HEK293 (cell line): ENCODE results near the gene COL15A1.

ENCODE experiments used
- CTCF ChIA-PET: fragments of 350-600 bp; formaldehyde crosslinking; extraction: SDS; loops from one replicate; lab custom pipeline; 2021; ENCODE audit warnings: antibody characterized with exemption; lab: Yijun Ruan, JAX
- POLR2A ChIA-PET: fragments of 300-600 bp; formaldehyde crosslinking; extraction: SDS; loops from one replicate; lab custom pipeline; 2020; ENCODE audit warnings: antibody characterized with exemption, inconsistent platforms; lab: Yijun Ruan, JAX
- H3K27ac ChIP-seq: fragments of 200-500 bp; sonication (Bioruptor generic); 2 replicates; pipeline ENCODE4 v1.5.1; 2014; ENCODE audit warnings: low read depth, low read length, control low read depth, inconsistent platforms; ENCODE audit errors: extremely low read depth
- H3K36me3 ChIP-seq, 2 experiments: fragments of 200-500 bp in 1 of 2; sonication (Bioruptor generic) in 1 of 2; 1 replicate in 1 of 2; 2 replicates in 1 of 2; pipeline ENCODE4 v1.5.1; 2014 to 2017; ENCODE audit warnings: inconsistent platforms in 2 of 2, low read length in 2 of 2; ENCODE audit not compliant: control insufficient read depth in 2 of 2, insufficient read depth in 1 of 2
- H3K4me1 ChIP-seq: fragments of 200-500 bp; sonication (Bioruptor generic); 2 replicates; pipeline ENCODE4 v1.5.1; 2014; ENCODE audit warnings: mild to moderate bottlenecking, low read length, inconsistent platforms; ENCODE audit not compliant: control insufficient read depth, insufficient read depth
- H3K4me3 ChIP-seq: 2 replicates; pipeline ENCODE4 v1.5.1; 2011; ENCODE audit warnings: low read depth, mild to moderate bottlenecking, control low read depth, low read length, moderate library complexity
- H3K9me3 ChIP-seq: fragments of 200-500 bp; sonication (Bioruptor generic); 2 replicates; pipeline ENCODE4 v1.5.1; 2014; ENCODE audit warnings: low read depth, low read length, inconsistent platforms; ENCODE audit not compliant: control insufficient read depth, insufficient read depth
- BCL6B ChIP-seq: fragments of 450-650 bp; formaldehyde crosslinking; IDR thresholded peaks from 2 replicates; pipeline ENCODE4 v1.5.1; 2017; ENCODE audit warnings: missing biosample characterization, missing genetic modification characterization
- CTCF ChIP-seq: fragments of 450-650 bp; formaldehyde crosslinking; IDR thresholded peaks from 2 replicates; pipeline ENCODE4 v1.5.1; 2016; ENCODE audit warnings: missing biosample characterization, missing genetic modification characterization
- GFI1B ChIP-seq: fragments of 450-650 bp; formaldehyde crosslinking; IDR thresholded peaks from 2 replicates; pipeline ENCODE4 v1.5.1; 2016; ENCODE audit warnings: missing biosample characterization, missing genetic modification characterization
- KLF10 ChIP-seq: fragments of 450-650 bp; IDR thresholded peaks from 2 replicates; pipeline ENCODE4 v1.5.1; 2018; ENCODE audit warnings: missing biosample characterization, mild to moderate bottlenecking, missing genetic modification characterization
- SALL2 ChIP-seq: fragments of 450-650 bp; formaldehyde crosslinking; IDR thresholded peaks from 2 replicates; pipeline ENCODE4 v1.5.0; 2017; ENCODE audit warnings: missing biosample characterization, mild to moderate bottlenecking, missing genetic modification characterization, borderline replicate concordance
- TCF7L2 ChIP-seq: IDR thresholded peaks from 2 replicates; pipeline ENCODE4 v1.6.1; 2011; ENCODE audit warnings: low read depth, mild to moderate bottlenecking, inconsistent platforms, low read length, moderate library complexity, borderline replicate concordance
- ZBTB20 ChIP-seq: fragments of 450-650 bp; formaldehyde crosslinking; IDR thresholded peaks from 2 replicates; pipeline ENCODE4 v1.5.1; 2016; ENCODE audit warnings: missing biosample characterization, missing genetic modification characterization
- ZIC2 ChIP-seq: fragments of 450-650 bp; formaldehyde crosslinking; IDR thresholded peaks from 2 replicates; pipeline ENCODE4 v1.5.1; 2016; ENCODE audit warnings: missing biosample characterization, missing genetic modification characterization
- ZNF112 ChIP-seq: fragments of 450-650 bp; formaldehyde crosslinking; IDR thresholded peaks from 2 replicates; pipeline ENCODE4 v1.5.0; 2017; ENCODE audit warnings: missing biosample characterization, missing genetic modification characterization
- ZNF157 ChIP-seq: fragments of 450-650 bp; formaldehyde crosslinking; IDR thresholded peaks from 2 replicates; pipeline ENCODE4 v1.5.1; 2016; ENCODE audit warnings: missing biosample characterization, missing genetic modification characterization
- ZNF266 ChIP-seq: fragments of 450-650 bp; formaldehyde crosslinking; IDR thresholded peaks from 2 replicates; pipeline ENCODE4 v1.5.1; 2016; ENCODE audit warnings: missing biosample characterization, missing genetic modification characterization, low read depth
- ZNF280D ChIP-seq: fragments of 450-650 bp; formaldehyde crosslinking; IDR thresholded peaks from 2 replicates; pipeline ENCODE4 v1.5.1; 2016; ENCODE audit warnings: missing biosample characterization, missing genetic modification characterization
- ZNF362 ChIP-seq: fragments of 450-650 bp; formaldehyde crosslinking; IDR thresholded peaks from 2 replicates; pipeline ENCODE4 v1.5.1; 2016; ENCODE audit warnings: missing biosample characterization, missing genetic modification characterization
- ZNF610 ChIP-seq: fragments of 450-650 bp; formaldehyde crosslinking; IDR thresholded peaks from 2 replicates; pipeline ENCODE4 v1.5.1; 2016; ENCODE audit warnings: missing biosample characterization, missing genetic modification characterization, borderline replicate concordance
- ZXDB ChIP-seq: fragments of 450-650 bp; formaldehyde crosslinking; IDR thresholded peaks from 2 replicates; pipeline ENCODE4 v1.5.1; 2016; ENCODE audit warnings: missing biosample characterization, missing genetic modification characterization
- TF ChIP-seq, protein P1 (sequence below): fragments of 450-650 bp; formaldehyde crosslinking; IDR thresholded peaks from 2 replicates; pipeline ENCODE4 v1.5.1; 2016; ENCODE audit warnings: missing biosample characterization, missing genetic modification characterization

The COL15A1 gene

DNA sequence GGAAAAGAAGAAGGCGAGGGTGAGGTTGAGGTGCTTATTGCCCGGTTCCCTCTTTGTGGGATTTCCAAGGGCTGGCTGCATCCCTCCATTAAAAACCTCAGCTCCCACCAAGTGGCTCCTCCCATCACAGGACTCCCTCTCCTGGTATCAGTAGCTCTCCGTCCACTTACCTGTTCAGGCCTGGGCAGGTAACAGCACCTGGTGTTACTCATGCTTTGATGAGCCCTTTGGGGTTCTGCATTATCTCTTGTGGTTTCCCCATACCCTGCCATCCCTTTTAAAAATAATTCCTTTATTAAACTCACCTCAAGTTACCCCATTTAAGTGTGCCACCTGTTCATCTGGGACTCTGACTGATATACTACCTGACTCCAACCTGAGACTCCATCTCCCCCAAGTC is 143.8 kb downstream of the COL15A1 start (continued):
- TF ChIP-seq CTCF (tag by site-specific recombination): no peak
- no peak for TF ChIP-seq ZNF280D (tag by site-specific recombination)
- no peak for TF ChIP-seq ZNF362 (tag by site-specific recombination)
- no peak for TF ChIP-seq ZNF157 (tag by site-specific recombination)
- TF ChIP-seq ZBTB20 (tag by site-specific recombination): no peak
- TF ChIP-seq ZIC2 (tag by site-specific recombination): no peak
- TF ChIP-seq SALL2 (tag by site-specific recombination): no peak
- TF ChIP-seq GFI1B (tag by site-specific recombination): no peak
- TF ChIP-seq ZNF610 (tag by site-specific recombination): no peak

DNA sequence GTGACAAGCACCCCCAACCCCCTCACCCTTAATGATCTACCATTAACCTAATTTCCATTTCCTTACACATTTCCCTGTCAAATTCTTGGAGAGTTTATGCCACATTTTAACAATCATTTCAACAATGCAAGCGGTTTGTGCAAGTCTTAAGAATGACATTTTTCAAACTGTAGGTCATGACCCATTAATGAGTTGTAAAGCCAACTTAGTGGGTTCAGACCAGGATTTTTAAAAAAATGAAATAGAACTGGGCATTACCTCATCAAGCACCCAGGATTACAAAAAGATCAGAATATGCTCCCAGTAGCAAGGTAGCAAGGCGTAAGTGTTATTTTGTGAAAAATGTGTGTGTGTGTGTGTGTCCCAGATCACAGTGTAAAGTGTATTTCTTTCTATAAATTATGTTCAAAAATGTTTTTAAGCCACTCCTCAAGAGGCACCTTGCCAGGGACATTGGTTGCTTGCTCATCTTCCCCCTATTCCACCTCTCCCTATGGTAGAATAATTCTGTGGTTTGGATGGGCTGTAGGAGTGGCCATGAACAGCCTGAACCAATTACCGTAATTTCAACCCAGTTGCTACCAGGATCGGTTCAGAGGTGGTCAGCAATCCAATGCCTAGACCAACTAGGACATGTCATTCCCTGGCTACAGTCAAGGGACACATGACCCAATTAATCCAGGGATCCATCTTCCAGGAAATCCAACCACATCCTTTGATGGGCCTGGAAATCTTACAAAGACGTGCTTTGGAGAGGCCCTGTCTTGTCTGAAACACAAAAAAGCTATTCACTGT is 146.8 kb downstream of the COL15A1 start:
- no peak overlapping the region for H3K27ac ChIP-seq
- no peaks in the 10 kb centered on the region for H3K4me1 ChIP-seq
- H3K36me3 ChIP-seq: no peaks in the 10 kb centered on the region
- TF ChIP-seq KLF10 (tag by site-specific recombination) (no peak), ZNF266 (tag by site-specific recombination) (no peak), ZNF112 (tag by site-specific recombination) (no peak), TCF7L2 (no peak), ZXDB (no peak), BCL6B (no peak)
- TF ChIP-seq, protein P1, sequence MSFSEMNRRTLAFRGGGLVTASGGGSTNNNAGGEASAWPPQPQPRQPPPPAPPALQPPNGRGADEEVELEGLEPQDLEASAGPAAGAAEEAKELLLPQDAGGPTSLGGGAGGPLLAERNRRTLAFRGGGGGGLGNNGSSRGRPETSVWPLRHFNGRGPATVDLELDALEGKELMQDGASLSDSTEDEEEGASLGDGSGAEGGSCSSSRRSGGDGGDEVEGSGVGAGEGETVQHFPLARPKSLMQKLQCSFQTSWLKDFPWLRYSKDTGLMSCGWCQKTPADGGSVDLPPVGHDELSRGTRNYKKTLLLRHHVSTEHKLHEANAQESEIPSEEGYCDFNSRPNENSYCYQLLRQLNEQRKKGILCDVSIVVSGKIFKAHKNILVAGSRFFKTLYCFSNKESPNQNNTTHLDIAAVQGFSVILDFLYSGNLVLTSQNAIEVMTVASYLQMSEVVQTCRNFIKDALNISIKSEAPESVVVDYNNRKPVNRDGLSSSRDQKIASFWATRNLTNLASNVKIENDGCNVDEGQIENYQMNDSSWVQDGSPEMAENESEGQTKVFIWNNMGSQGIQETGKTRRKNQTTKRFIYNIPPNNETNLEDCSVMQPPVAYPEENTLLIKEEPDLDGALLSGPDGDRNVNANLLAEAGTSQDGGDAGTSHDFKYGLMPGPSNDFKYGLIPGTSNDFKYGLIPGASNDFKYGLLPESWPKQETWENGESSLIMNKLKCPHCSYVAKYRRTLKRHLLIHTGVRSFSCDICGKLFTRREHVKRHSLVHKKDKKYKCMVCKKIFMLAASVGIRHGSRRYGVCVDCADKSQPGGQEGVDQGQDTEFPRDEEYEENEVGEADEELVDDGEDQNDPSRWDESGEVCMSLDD (tag by site-specific recombination): no peak
- CTCF ChIA-PET: interaction anchor here (0.5 kb wide), 1 partner anchor 178 kb away, joined by 3 read pairs; no protein-coding TSS in a partner anchor
- no peaks in the 10 kb centered on the region for H3K9me3 ChIP-seq
- H3K4me3 ChIP-seq: no peak overlapping the region
- POLR2A ChIA-PET: interaction anchor here (0.6 kb wide), 1 partner anchor 43 kb away, joined by 3 read pairs; no protein-coding TSS in a partner anchor
